ENCODE data around the gene TYW3.

DNA sequence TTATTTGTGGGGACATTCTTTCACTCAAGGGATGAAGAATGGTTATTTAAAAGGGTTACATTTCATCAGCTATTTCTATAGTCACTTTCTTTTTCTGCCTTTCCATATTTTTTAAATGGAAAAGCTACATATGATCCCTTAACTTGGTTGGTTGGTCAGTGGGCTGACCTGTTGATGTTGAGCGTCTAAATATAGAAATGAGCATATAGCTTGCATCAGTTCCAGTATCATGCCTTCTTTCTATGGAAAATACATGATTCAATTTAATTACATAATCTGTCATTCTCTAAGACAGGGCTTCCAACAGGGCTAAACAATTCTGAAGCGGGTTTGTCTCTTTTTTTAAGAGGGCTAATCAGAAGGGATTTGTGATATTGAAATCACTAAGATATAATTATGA, 40.6 kb downstream of the TYW3 start:
- TF ChIP-seq SP1 (IDR thresholded peaks at IDR 0.05) (no peak), TAF1 (conservative IDR thresholded peaks at IDR 0.05) (no peak), GABPA (IDR thresholded peaks at IDR 0.05 in 1 of 2, conservative IDR thresholded peaks at IDR 0.05 in 1 of 2) (no peak), RAD21 (IDR thresholded peaks at IDR 0.05) (no peak), JUND (IDR thresholded peaks at IDR 0.05) (no peak), YY1 (IDR thresholded peaks at IDR 0.05) (no peak)
- TF ChIP-seq, protein P1, sequence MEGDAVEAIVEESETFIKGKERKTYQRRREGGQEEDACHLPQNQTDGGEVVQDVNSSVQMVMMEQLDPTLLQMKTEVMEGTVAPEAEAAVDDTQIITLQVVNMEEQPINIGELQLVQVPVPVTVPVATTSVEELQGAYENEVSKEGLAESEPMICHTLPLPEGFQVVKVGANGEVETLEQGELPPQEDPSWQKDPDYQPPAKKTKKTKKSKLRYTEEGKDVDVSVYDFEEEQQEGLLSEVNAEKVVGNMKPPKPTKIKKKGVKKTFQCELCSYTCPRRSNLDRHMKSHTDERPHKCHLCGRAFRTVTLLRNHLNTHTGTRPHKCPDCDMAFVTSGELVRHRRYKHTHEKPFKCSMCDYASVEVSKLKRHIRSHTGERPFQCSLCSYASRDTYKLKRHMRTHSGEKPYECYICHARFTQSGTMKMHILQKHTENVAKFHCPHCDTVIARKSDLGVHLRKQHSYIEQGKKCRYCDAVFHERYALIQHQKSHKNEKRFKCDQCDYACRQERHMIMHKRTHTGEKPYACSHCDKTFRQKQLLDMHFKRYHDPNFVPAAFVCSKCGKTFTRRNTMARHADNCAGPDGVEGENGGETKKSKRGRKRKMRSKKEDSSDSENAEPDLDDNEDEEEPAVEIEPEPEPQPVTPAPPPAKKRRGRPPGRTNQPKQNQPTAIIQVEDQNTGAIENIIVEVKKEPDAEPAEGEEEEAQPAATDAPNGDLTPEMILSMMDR (IDR thresholded peaks at IDR 0.05; ENCODE audit: low read depth, low read length, missing input control) = no peak
- TF ChIP-seq, protein P2, sequence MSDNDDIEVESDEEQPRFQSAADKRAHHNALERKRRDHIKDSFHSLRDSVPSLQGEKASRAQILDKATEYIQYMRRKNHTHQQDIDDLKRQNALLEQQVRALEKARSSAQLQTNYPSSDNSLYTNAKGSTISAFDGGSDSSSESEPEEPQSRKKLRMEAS (IDR thresholded peaks at IDR 0.05) = no peak
- TF ChIP-seq, protein P3, sequence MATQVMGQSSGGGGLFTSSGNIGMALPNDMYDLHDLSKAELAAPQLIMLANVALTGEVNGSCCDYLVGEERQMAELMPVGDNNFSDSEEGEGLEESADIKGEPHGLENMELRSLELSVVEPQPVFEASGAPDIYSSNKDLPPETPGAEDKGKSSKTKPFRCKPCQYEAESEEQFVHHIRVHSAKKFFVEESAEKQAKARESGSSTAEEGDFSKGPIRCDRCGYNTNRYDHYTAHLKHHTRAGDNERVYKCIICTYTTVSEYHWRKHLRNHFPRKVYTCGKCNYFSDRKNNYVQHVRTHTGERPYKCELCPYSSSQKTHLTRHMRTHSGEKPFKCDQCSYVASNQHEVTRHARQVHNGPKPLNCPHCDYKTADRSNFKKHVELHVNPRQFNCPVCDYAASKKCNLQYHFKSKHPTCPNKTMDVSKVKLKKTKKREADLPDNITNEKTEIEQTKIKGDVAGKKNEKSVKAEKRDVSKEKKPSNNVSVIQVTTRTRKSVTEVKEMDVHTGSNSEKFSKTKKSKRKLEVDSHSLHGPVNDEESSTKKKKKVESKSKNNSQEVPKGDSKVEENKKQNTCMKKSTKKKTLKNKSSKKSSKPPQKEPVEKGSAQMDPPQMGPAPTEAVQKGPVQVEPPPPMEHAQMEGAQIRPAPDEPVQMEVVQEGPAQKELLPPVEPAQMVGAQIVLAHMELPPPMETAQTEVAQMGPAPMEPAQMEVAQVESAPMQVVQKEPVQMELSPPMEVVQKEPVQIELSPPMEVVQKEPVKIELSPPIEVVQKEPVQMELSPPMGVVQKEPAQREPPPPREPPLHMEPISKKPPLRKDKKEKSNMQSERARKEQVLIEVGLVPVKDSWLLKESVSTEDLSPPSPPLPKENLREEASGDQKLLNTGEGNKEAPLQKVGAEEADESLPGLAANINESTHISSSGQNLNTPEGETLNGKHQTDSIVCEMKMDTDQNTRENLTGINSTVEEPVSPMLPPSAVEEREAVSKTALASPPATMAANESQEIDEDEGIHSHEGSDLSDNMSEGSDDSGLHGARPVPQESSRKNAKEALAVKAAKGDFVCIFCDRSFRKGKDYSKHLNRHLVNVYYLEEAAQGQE (IDR thresholded peaks at IDR 0.05) = no peak

Measured in liver (tissue), 3 donors.